LHCN-M2 (cell line): ENCODE measurements around the gene STRAP. TPM values are rescaled to one million over a fixed set of nuclear protein-coding genes. Genes with fewer than 3 reads are reported as not detected.
A peak's percentile ranks its signal among the peaks of the same experiment; 100 is the strongest.
"Not testable (repeated sequence)": the region's sequence is repeated elsewhere in the genome, so short reads cannot be mapped to it uniquely, and the experiment has no call there.

Source experiments
- DNase-seq: peaks from one replicate; pipeline ENCODE4 v3.0.0-alpha.2; 2012; ENCODE audit warnings: low read depth
- total RNA-seq: library from RNA; depleted of rRNA; stranded (reverse); fragments of >200 nt; gene quantifications from 2 replicates; pipeline ENCODE4 v1.2.3, GENCODE V29; 2014; rRNA removed

STRAP gene
- total RNA-seq, 1 experiment from 2014 or later = 135 TPM

GRCh38 chr12:15919418-15919817, 37.2 kb downstream of the STRAP start:
- no peak for DNase-seq

DNA sequence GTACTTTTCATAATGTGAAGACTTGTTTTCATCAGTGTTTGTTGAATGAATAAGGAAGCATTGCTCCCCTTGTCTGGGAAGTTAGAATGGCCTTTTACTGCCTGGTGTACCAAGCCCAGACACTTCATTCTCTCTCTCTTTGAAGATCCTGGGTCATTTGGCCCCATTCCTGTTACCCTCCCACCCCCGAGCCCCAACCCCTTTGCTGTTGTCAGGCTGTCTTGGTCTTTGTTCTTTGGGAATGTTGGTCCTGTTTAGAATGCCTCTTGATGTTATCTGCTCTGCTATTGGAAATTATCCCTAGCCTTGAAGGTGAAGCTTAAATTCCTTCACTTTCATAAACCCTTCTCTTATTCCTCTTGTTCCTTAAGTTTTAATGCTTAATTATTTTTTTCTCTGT, 42.8 kb downstream of the STRAP start:
- DNase-seq = no peak

- peak; percentile 87 for DNase-seq
Measured at GRCh38 chr12:15928346-15928745, 46.2 kb downstream of the STRAP start.

DNA sequence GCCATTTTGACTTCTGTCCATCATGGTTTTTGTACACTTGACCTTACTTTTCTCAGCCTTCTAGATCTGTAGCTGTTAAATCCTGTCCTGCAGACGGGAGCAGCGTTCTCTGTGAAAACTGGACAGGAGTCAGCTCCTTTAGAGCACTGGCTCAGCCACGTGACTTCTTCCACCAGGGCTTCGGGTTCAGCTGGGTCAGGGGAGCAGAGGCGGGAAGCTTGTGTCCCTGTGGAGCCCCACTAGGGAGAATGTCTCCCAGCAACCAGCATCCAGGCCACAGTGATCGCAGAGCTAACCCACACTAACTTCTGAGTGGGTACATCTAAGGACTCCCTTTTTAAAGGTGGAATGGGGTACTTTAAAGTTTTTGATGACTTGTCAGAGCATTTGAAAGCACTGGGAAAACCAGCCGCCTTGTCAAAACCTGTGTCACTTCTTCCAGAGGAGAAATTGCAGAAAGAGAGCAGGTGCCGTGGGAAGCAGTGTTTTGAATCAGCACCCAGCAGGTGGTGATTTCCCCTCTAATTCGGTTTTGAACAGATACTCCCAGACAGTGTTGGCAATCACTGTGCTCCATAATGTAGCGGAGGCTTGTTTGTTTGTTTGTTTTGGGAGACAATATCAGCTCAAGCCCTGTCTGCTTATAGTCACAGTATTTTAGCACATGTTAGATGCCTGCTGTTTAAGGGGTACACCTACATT, 46.8 kb downstream of the STRAP start:
- peak; percentile 41 for DNase-seq

- peak; percentile 51 for DNase-seq
Measured at GRCh38 chr12:15931590-15932053, 49.4 kb downstream of the STRAP start.

DNA sequence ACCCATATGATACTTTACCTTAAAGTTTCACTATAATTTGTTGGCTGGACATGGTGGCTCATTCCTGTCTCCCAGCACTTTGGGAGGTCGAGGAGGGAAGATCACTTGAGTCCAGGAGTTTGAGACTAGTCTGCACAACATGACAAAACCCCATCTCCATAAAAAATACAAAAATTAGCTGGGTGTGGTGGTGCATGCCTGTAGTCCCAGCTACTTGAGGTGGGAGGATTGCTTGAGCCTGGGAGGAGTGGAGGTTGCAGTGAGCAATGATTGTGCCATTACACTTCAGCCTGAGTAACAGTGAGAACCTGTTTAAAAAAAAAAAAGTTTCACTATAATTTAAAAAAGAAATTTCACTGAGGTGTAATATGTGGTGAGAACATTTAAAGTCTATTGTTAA, 50.1 kb downstream of the STRAP start:
- DNase-seq = no peak

DNA sequence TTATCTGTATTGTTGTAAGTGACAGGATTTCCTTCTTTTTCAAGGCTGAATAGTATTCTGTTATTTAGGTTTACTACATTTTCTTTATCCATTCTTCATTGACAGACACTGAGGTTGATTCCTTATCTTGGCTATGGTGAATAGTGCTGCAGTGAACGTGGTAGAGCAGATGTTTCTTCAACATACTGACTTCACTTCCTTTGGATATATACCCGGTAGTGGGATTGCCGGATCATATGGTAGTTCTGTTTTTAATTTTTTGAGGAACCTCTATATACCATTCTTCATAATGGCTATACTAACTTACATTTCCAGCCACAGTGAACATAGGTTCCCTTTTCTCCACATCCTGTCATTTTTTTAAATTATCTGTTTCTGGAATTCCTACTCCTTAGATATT, 50.8 kb downstream of the STRAP start:
- no peak for DNase-seq

GRCh38 chr12:15933751-15934150, 51.6 kb downstream of the STRAP start:
- DNase-seq = peak; percentile 28

DNA sequence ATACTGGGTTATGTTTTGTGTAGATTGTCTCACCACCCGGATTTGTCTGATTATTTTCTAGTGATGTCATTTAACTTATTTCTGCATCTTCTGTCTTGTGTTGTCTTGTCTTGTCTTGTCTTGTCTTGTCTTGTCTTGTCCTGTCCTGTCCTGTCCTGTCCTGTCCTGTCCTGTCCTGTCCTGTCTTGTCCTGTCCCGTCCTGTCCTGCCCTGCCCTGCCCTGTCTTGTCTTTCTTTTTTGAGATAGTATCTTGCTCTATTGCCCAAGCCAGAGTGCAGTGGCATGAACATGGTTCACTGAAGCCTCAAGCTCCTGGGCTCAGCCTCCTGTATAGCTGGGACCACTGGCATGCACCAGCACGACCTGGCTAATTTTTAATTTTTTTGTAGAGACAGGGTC, 54.6 kb downstream of the STRAP start:
- DNase-seq = no peak

- DNase-seq = no peak
Measured at GRCh38 chr12:15937902-15938301, 55.7 kb downstream of the STRAP start.

DNA sequence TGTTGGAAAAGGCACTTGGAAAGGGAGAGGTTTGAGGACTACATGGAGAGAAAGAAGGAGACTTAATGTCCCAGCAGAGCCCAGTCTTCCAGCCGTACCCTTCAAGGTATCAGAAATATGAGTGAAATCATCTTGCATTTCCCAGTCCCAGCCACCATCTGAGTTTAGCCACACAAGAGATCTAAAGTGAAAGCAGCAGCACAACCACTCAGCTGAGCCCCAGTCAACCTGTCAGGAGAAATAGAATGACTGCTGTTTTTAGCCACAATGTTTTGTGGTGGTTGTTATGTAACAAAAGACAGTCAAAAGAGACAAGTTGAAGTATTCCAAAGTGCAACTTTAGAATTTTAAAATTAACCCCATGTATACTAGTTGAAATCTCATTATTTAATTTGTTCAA, 56.9 kb downstream of the STRAP start:
- no peak for DNase-seq

GRCh38 chr12:15942475-15942874, 60.3 kb downstream of the STRAP start:
- DNase-seq = no peak

GRCh38 chr12:15943519-15943918, 61.3 kb downstream of the STRAP start:
- DNase-seq = not testable (repeated sequence)

- not testable (repeated sequence) for DNase-seq
Measured at GRCh38 chr12:15948461-15948860, 66.3 kb downstream of the STRAP start.

Other genes with a start within 250 kb of the STRAP start
- 162 and 193 TPM in 2 replicates for gene EPS8, start 93.0 kb upstream of the STRAP start, total RNA-seq
- gene DERA, start 28.9 kb downstream of the STRAP start, total RNA-seq = 93.8 and 99.7 TPM in 2 replicates